A549 (cell line): ENCODE results near the gene EPHB1. TPM values are rescaled to one million over a fixed set of nuclear protein-coding genes. Genes with fewer than 3 reads are reported as not detected.

Experiments
- ATAC-seq, 2 experiments: fragments of 200-7000 bp in 1 of 2; fragments of >200 bp in 1 of 2; cut with Nextera tagmentation in 1 of 2; cut with Tn5 transposase in 1 of 2; 3 replicates each; pipeline versions ENCODE4 v1.8.0 to v1.9.1; 2018 to 2020; ENCODE audit warnings: mild to moderate bottlenecking in 1 of 2, moderate library complexity in 1 of 2
- CTCF ChIA-PET: fragments of 300-600 bp; sonication (Branson Sonifier 250); formaldehyde crosslinking; extraction: SDS; loops from one replicate; lab custom pipeline; 2021; ENCODE audit warnings: antibody characterized with exemption, inconsistent platforms; lab: Yijun Ruan, JAX
- POLR2A ChIA-PET: fragments of 350-600 bp; formaldehyde crosslinking; extraction: SDS; loops from one replicate; lab custom pipeline; 2021; ENCODE audit warnings: antibody characterized with exemption, inconsistent platforms; lab: Yijun Ruan, JAX
- DNase-seq, 2 experiments: peaks; one replicate each; pipeline versions ENCODE4 v3.0.0 to v3.0.0-alpha.2; 2011 to 2016; ENCODE audit warnings: low read depth in 1 of 2, low spot score in 1 of 2
- FAIRE-seq: peaks from 2 replicates; lab custom pipeline; 2011; peaks lifted over from hg19 to GRCh38; lab: Jason Lieb, UNC
- H3K27ac ChIP-seq, 2 experiments: fragments of >200 bp; sonication (Bioruptor Twin); formaldehyde crosslinking; 3 replicates each; pipeline ENCODE4 v1.5.1; 2016 to 2017
- H3K4me1 ChIP-seq: fragments of >200 bp; sonication (Bioruptor Twin); formaldehyde crosslinking; 3 replicates; pipeline ENCODE4 v1.6.1; 2016
- H3K4me2 ChIP-seq: fragments of >200 bp; sonication (Bioruptor Twin); formaldehyde crosslinking; 3 replicates; pipeline ENCODE4 v1.6.1; 2016
- H3K4me3 ChIP-seq: fragments of >200 bp; sonication (Bioruptor Twin); formaldehyde crosslinking; 3 replicates; pipeline ENCODE4 v1.5.1; 2016
- H3K9me3 ChIP-seq: fragments of >200 bp; sonication (Bioruptor Twin); formaldehyde crosslinking; 3 replicates; pipeline ENCODE4 v1.6.1; 2016
- ATOH8 ChIP-seq: fragments of 250-450 bp; sonication (Bioruptor Pico); IDR thresholded peaks from 2 replicates; pipeline ENCODE4 v1.5.0; 2020; ENCODE audit warnings: low read depth, mild to moderate bottlenecking, moderate library complexity
- BCL3 ChIP-seq: fragments of >200 bp; sonication (Bioruptor Twin); formaldehyde crosslinking; IDR thresholded peaks from 3 replicates; pipeline ENCODE4 v1.6.1; 2016
- CHD2 ChIP-seq: fragments of 150-350 bp; IDR thresholded peaks from 2 replicates; pipeline ENCODE4 v1.6.1; 2014; ENCODE audit warnings: low read length; ENCODE audit not compliant: partially characterized antibody
- E2F6 ChIP-seq: IDR thresholded peaks from 2 replicates; pipeline ENCODE4 v1.6.1; 2012; ENCODE audit warnings: low read depth, borderline replicate concordance
- ESRRA ChIP-seq: fragments of 150-350 bp; IDR thresholded peaks from 2 replicates; pipeline ENCODE4 v1.6.1; 2014; ENCODE audit warnings: mild to moderate bottlenecking, low read length, borderline replicate concordance
- FOSB ChIP-seq: fragments of 250-450 bp; sonication (Bioruptor Pico); IDR thresholded peaks from 2 replicates; pipeline ENCODE4 v1.5.0; 2020; ENCODE audit warnings: mild to moderate bottlenecking, moderate library complexity
- FOSL2 ChIP-seq, 2 experiments: fragments of 450-650 bp in 1 of 2; fragments of >200 bp in 1 of 2; sonication (Bioruptor Twin) in 1 of 2; formaldehyde crosslinking; IDR thresholded peaks; 2 replicates each; pipeline versions ENCODE4 v1.5.0 to v1.6.1; 2016 to 2020; ENCODE audit warnings: mild to moderate bottlenecking in 1 of 2, moderate library complexity in 1 of 2
- GATA3 ChIP-seq: IDR thresholded peaks from 2 replicates; pipeline ENCODE4 v1.6.1; 2012; ENCODE audit warnings: borderline replicate concordance
- HES2 ChIP-seq: fragments of >200 bp; sonication (Bioruptor Twin); formaldehyde crosslinking; IDR thresholded peaks from 2 replicates; pipeline ENCODE4 v1.6.1; 2016
- HEYL ChIP-seq: fragments of 250-450 bp; sonication (Bioruptor Pico); IDR thresholded peaks from 2 replicates; pipeline ENCODE4 v1.8.0; 2021; ENCODE audit warnings: mild to moderate bottlenecking, moderate library complexity
- HMGXB4 ChIP-seq: fragments of 250-450 bp; sonication (Bioruptor Pico); IDR thresholded peaks from 2 replicates; pipeline ENCODE4 v1.5.0; 2021; ENCODE audit warnings: mild to moderate bottlenecking, moderate library complexity, borderline replicate concordance
- JUN ChIP-seq, 2 experiments: fragments of >200 bp; sonication (Bioruptor Twin); formaldehyde crosslinking; IDR thresholded peaks; 2 replicates in 1 of 2; 3 replicates in 1 of 2; pipeline ENCODE4 v1.6.1; 2016 to 2017
- KDM1A ChIP-seq: fragments of 200-600 bp; sonication (generic); IDR thresholded peaks from 2 replicates; pipeline ENCODE4 v1.6.1; 2016; ENCODE audit warnings: low read depth, mild to moderate bottlenecking
- MAZ ChIP-seq: fragments of 150-350 bp; IDR thresholded peaks from 2 replicates; pipeline ENCODE4 v1.6.1; 2014; ENCODE audit warnings: antibody characterized with exemption, low read depth, low read length, borderline replicate concordance
- PHF8 ChIP-seq: fragments of 200-600 bp; sonication (generic); IDR thresholded peaks from 2 replicates; pipeline ENCODE4 v1.6.1; 2016; ENCODE audit warnings: low read depth, mild to moderate bottlenecking, antibody characterized with exemption, moderate library complexity, borderline replicate concordance
- RARB ChIP-seq: fragments of 250-450 bp; sonication (Bioruptor Pico); IDR thresholded peaks from 2 replicates; pipeline ENCODE4 v1.8.0; 2021; ENCODE audit warnings: mild to moderate bottlenecking, moderate library complexity
- REST ChIP-seq: fragments of 200-600 bp; sonication (generic); IDR thresholded peaks from 2 replicates; pipeline ENCODE4 v1.6.1; 2016; ENCODE audit warnings: antibody characterized with exemption, mild to moderate bottlenecking, moderate library complexity
- RNF2 ChIP-seq: fragments of 200-600 bp; sonication (generic); IDR thresholded peaks from 2 replicates; pipeline ENCODE4 v1.6.1; 2016; ENCODE audit warnings: low read depth, mild to moderate bottlenecking, antibody characterized with exemption, moderate library complexity, borderline replicate concordance
- SMC3 ChIP-seq: fragments of >200 bp; sonication (Bioruptor Twin); formaldehyde crosslinking; IDR thresholded peaks from 3 replicates; pipeline ENCODE4 v1.6.1; 2018; ENCODE audit warnings: inconsistent platforms
- SREBF2 ChIP-seq: fragments of 450-650 bp; IDR thresholded peaks from 2 replicates; pipeline ENCODE4 v1.6.1; 2014; ENCODE audit warnings: mild to moderate bottlenecking, moderate library complexity
- TFCP2L1 ChIP-seq: fragments of 250-450 bp; sonication (Bioruptor Pico); IDR thresholded peaks from 2 replicates; pipeline ENCODE4 v1.5.0; 2021; ENCODE audit warnings: mild to moderate bottlenecking
- TP53 ChIP-seq: fragments of 250-450 bp; sonication (Bioruptor Pico); IDR thresholded peaks from 2 replicates; pipeline ENCODE4 v1.5.0; 2021; ENCODE audit warnings: mild to moderate bottlenecking, moderate library complexity
- ZSCAN20 ChIP-seq: fragments of 250-450 bp; sonication (Bioruptor Pico); IDR thresholded peaks from 2 replicates; pipeline ENCODE4 v1.8.0; 2022; ENCODE audit warnings: mild to moderate bottlenecking, moderate library complexity
- WGBS: methylation state at CpG from one replicate; pipeline ENCODE4 v1.1.6; 2017; ENCODE audit errors: missing lambda C conversion rate; 5-methylcytosine and 5-hydroxymethylcytosine counted together
- polyA plus RNA-seq, 4 experiments: library from polyadenylated mRNA; depleted of rRNA in 3 of 4; stranded (reverse); fragments of >200 nt; fragmentation: RNase III in 1 of 4; extraction: RNeasy Plus Mini Kit Qiagen cat#74134 plus additional on column Dnase treatment in 1 of 4; gene quantifications; 2 replicates in 3 of 4; 3 replicates in 1 of 4; pipeline ENCODE4 v1.2.3, GENCODE V29; 2011 to 2017

The EPHB1 gene
- polyA plus RNA-seq, 2 of the 4 experiments (the other 2 are of a cell fraction), result 0.18 to 0.21 TPM

GRCh38 chr3:134829721-134830120 is 34.7 kb downstream of the EPHB1 start:
- Histone ChIP-seq H3K27ac (no peak overlapping the region), H3K4me1 (no peaks in the 10 kb centered on the region), H3K9me3 (no peaks in the 10 kb centered on the region), H3K4me3 (no peak overlapping the region), H3K4me2 (no peak overlapping the region)
- WGBS, result 31% methylated on average over 3 of the region's 3 CpGs
- FAIRE-seq (no peak), DNase-seq (no peak), ATAC-seq (no peak)
- ChIA-PET POLR2A (no interaction called here), CTCF (interaction anchor here (1.4 kb wide), 1 partner anchor 10 kb away, joined by 4 read pairs; no protein-coding TSS in a partner anchor)
- TF ChIP-seq GATA3, result no peak
- no peak for TF ChIP-seq KDM1A
- TF ChIP-seq ESRRA, result no peak

GRCh38 chr3:134832585-134832984 is 37.5 kb downstream of the EPHB1 start:
- POLR2A ChIA-PET, result no interaction called here
- FAIRE-seq, result no peak

GRCh38 chr3:134833453-134834163 is 38.5 kb downstream of the EPHB1 start:
- DNase-seq, result no peak
- CTCF ChIA-PET, result no interaction called here
- WGBS, result 4% methylated on average over 4 of the region's 5 CpGs
- Histone ChIP-seq H3K4me3 (no peak overlapping the region), H3K4me1 (no peaks in the 10 kb centered on the region), H3K27ac (no peak overlapping the region), H3K9me3 (no peaks in the 10 kb centered on the region), H3K4me2 (no peak overlapping the region)
- POLR2A ChIA-PET, result no interaction called here
- no peak for FAIRE-seq
- ATAC-seq, result no peak
- TF ChIP-seq RNF2 (no peak), JUN (IDR thresholded peaks at IDR 0.05) (no peak), HMGXB4 (CRISPR knock-in tag) (no peak), MAZ (no peak), SMC3 (no peak), GATA3 (no peak), HES2 (no peak), FOSL2 (IDR thresholded peaks at IDR 0.05) (no peak), FOSL2 (CRISPR knock-in tag; IDR thresholded peaks at IDR 0.05) (no peak), BCL3 (no peak), CHD2 (no peak), REST (no peak), SREBF2 (no peak), E2F6 (no peak), ESRRA (no peak)

More at GRCh38 chr3:134832585-134832984, 37.5 kb downstream of the EPHB1 start:
- Histone ChIP-seq H3K4me2 (no peak overlapping the region), H3K4me3 (no peak overlapping the region), H3K4me1 (no peaks in the 10 kb centered on the region), H3K9me3 (no peaks in the 10 kb centered on the region), H3K27ac (no peak overlapping the region)
- ATAC-seq, result no peak
- TF ChIP-seq ATOH8 (CRISPR knock-in tag) (no peak), HEYL (CRISPR knock-in tag) (no peak), RNF2 (no peak), TP53 (CRISPR knock-in tag) (no peak), E2F6 (no peak), PHF8 (no peak), RARB (no peak), TFCP2L1 (no peak), MAZ (no peak), FOSB (CRISPR knock-in tag) (no peak), ZSCAN20 (CRISPR knock-in tag) (no peak)
- TF ChIP-seq, all 56 proteins: peak for 0
- WGBS, result 20% methylated on average over 4 of the region's 4 CpGs
- CTCF ChIA-PET, result no interaction called here
- DNase-seq, result no peak
